ENCODE data around the gene UBTF.

Gene UBTF

GRCh38 chr17:44193326-44194084 is 26.0 kb downstream of the UBTF start:
- DNase-seq: no peak

GRCh38 chr17:44192750-44193149 is 26.7 kb downstream of the UBTF start:
- no peak for DNase-seq

- DNase-seq: no peak
These were observed 27.5 kb downstream of the UBTF start for GRCh38 chr17:44191941-44192496.

GRCh38 chr17:44191369-44191768 is 28.1 kb downstream of the UBTF start:
- no peak for DNase-seq

- DNase-seq: no peak
These were observed 29.0 kb downstream of the UBTF start for GRCh38 chr17:44190481-44190880.

GRCh38 chr17:44188576-44189403 is 30.7 kb downstream of the UBTF start:
- DNase-seq: no peak

- DNase-seq: no peak
These were observed 32.2 kb downstream of the UBTF start for GRCh38 chr17:44187131-44187899.

- peak; percentile 99 for DNase-seq
These were observed 33.0 kb downstream of the UBTF start, which contains the start of gene TMUB2 for GRCh38 chr17:44186307-44187130. TMUB2 (plus strand) TSS chr17:44186972; CDS start chr17:44187709, 737 bp downstream.

GRCh38 chr17:44184212-44184810 is 35.2 kb downstream of the UBTF start:
- DNase-seq: no peak

GRCh38 chr17:44183024-44183423 is 36.5 kb downstream of the UBTF start:
- DNase-seq: no peak

GRCh38 chr17:44178133-44178532 is 41.3 kb downstream of the UBTF start:
- no peak for DNase-seq

- DNase-seq: no peak
These were observed 41.8 kb downstream of the UBTF start for GRCh38 chr17:44177640-44178039.

- no peak for DNase-seq
These were observed 42.6 kb downstream of the UBTF start for GRCh38 chr17:44176671-44177501.

- DNase-seq: no peak
These were observed 43.2 kb downstream of the UBTF start for GRCh38 chr17:44176257-44176656.

- no peak for DNase-seq
These were observed 45.0 kb downstream of the UBTF start for GRCh38 chr17:44174427-44174826.

- no peak for DNase-seq
These were observed 47.5 kb downstream of the UBTF start for GRCh38 chr17:44171931-44172455.

GRCh38 chr17:44170499-44171201 is 48.8 kb downstream of the UBTF start, which contains the start of gene ASB16:
ASB16 (plus strand) TSS chr17:44170704; CDS start chr17:44170790, 86 bp downstream.
- DNase-seq: peak; percentile 75

- DNase-seq: no peak
These were observed 49.4 kb downstream of the UBTF start for GRCh38 chr17:44170135-44170498.

GRCh38 chr17:44167181-44167861 is 52.2 kb downstream of the UBTF start:
- DNase-seq: no peak
